Mammary epithelial cell (primary cell): ENCODE results near the gene LRP5.

ENCODE experiments used
- CTCF ChIP-seq, 2 donors: IDR thresholded peaks in 1 of 2; conservative IDR thresholded peaks in 1 of 2; 2 replicates each; pipeline ENCODE4 v1.5.1; 2011 to 2012; ENCODE audit warnings: inconsistent platforms in 2 of 2, low read length in 2 of 2, mild to moderate bottlenecking in 2 of 2, control low read depth in 1 of 2, low read depth in 1 of 2; ENCODE audit not compliant: insufficient read depth in 1 of 2; ENCODE audit errors: extremely low read depth in 1 of 2
- EZH2 ChIP-seq: IDR thresholded peaks from 2 replicates; pipeline ENCODE4 v1.6.1; 2012; ENCODE audit warnings: low read length, inconsistent platforms, borderline replicate concordance

GRCh38 chr11:68315171-68315920 lies 3.0 kb downstream of the LRP5 start:
- TF ChIP-seq CTCF (conservative IDR thresholded peaks at IDR 0.05 in 1 of 2, IDR thresholded peaks at IDR 0.05 in 1 of 2; ENCODE audit: extremely low read depth in 1 of 2, insufficient read depth in 1 of 2, low read depth in 1 of 2, low read length in 2 of 2) (no peak), EZH2 (no peak)
